Fibroblast of lung (primary cell): Measurements from ENCODE around the gene STIL. TPM values are rescaled to one million over a fixed set of nuclear protein-coding genes. Genes with fewer than 3 reads are reported as not detected.
"Not testable (repeated sequence)": the region's sequence is repeated elsewhere in the genome, so short reads cannot be mapped to it uniquely, and the experiment has no call there.

Experiments
- DNase-seq, 2 donors: peaks; one replicate each; pipeline versions ENCODE4 v3.0.0 to v3.0.0-alpha.2; 2010; ENCODE audit warnings: low read depth in 2 of 2
- H2AFZ ChIP-seq: 2 replicates; pipeline ENCODE4 v1.5.1; 2012; ENCODE audit warnings: low read length, control low read depth, inconsistent platforms
- H3K27ac ChIP-seq: 2 replicates; pipeline ENCODE4 v1.5.1; 2011; ENCODE audit warnings: low read length, control low read depth; ENCODE audit not compliant: insufficient read depth
- H3K27me3 ChIP-seq: 2 replicates; pipeline ENCODE4 v1.5.1; 2011; ENCODE audit warnings: mild to moderate bottlenecking, low read length; ENCODE audit not compliant: control insufficient read depth, insufficient read depth
- H3K36me3 ChIP-seq: 2 replicates; pipeline ENCODE4 v1.5.1; 2011; ENCODE audit warnings: low read length; ENCODE audit not compliant: control insufficient read depth, insufficient read depth
- H3K4me1 ChIP-seq: 2 replicates; pipeline ENCODE4 v1.5.1; 2011; ENCODE audit warnings: low read length; ENCODE audit not compliant: control insufficient read depth, insufficient read depth; ENCODE audit errors: extremely low read depth
- H3K4me2 ChIP-seq: 2 replicates; pipeline ENCODE4 v1.5.1; 2011; ENCODE audit warnings: low read length, control low read depth; ENCODE audit not compliant: insufficient read depth; ENCODE audit errors: extremely low read depth
- H3K4me3 ChIP-seq, 4 experiments: fragments of 200-600 bp in 1 of 4; sonication (generic) in 1 of 4; replicated peaks in 1 of 4; 2 replicates each; pipeline ENCODE4 v1.5.1; 2011 to 2016; ENCODE audit warnings: low read length in 4 of 4, low read depth in 3 of 4, mild to moderate bottlenecking in 3 of 4, control low read depth in 2 of 4, inconsistent platforms in 1 of 4, mixed read lengths in 1 of 4; ENCODE audit not compliant: insufficient read depth in 1 of 4; ENCODE audit errors: control extremely low read depth in 1 of 4
- H3K79me2 ChIP-seq: 2 replicates; pipeline ENCODE4 v1.5.1; 2012; ENCODE audit warnings: mild to moderate bottlenecking, low read length, inconsistent platforms; ENCODE audit not compliant: control insufficient read depth, insufficient read depth
- H3K9ac ChIP-seq: 2 replicates; pipeline ENCODE4 v1.5.1; 2011; ENCODE audit warnings: mild to moderate bottlenecking, low read length, control low read depth; ENCODE audit not compliant: insufficient read depth
- H3K9me3 ChIP-seq: 2 replicates; pipeline ENCODE4 v1.5.1; 2012; ENCODE audit warnings: low read depth, low read length; ENCODE audit not compliant: control insufficient read depth, insufficient read depth
- H4K20me1 ChIP-seq: 2 replicates; pipeline ENCODE4 v1.5.1; 2011; ENCODE audit warnings: low read length; ENCODE audit not compliant: control insufficient read depth, insufficient read depth; ENCODE audit errors: extremely low read depth
- EZH2 ChIP-seq: IDR thresholded peaks from 2 replicates; pipeline ENCODE4 v1.5.1; 2012; ENCODE audit warnings: low read length, control low read depth, mild to moderate bottlenecking; ENCODE audit errors: missing control alignments
- polyA plus RNA-seq, 2 donors: library from polyadenylated mRNA; depleted of rRNA in 1 of 2; stranded (reverse) in 1 of 2; unstranded in 1 of 2; fragments of >200 nt; gene quantifications; 2 replicates each; pipeline ENCODE4 v1.2.1, GENCODE V29; 2011 to 2012; ENCODE audit warnings: missing spikeins in 1 of 2
- total RNA-seq: library from RNA; depleted of rRNA; stranded (reverse); fragments of >200 nt; gene quantifications from 2 replicates; pipeline ENCODE4 v1.2.1, GENCODE V29; 2014
- TF ChIP-seq, protein P1 (sequence below), 2 donors: IDR thresholded peaks in 1 of 2; conservative IDR thresholded peaks in 1 of 2; 1 replicate in 1 of 2; 2 replicates in 1 of 2; pipeline ENCODE4 v1.5.1; 2011 to 2012; ENCODE audit warnings: low read length in 2 of 2, control low read depth in 1 of 2, inconsistent platforms in 1 of 2, low read depth in 1 of 2, mild to moderate bottlenecking in 1 of 2

STIL gene
- total and polyA plus RNA-seq, 2 donors (not counting 1 experiment from before 2014, with no cell fraction given) = 5.8 to 6.2 TPM

GRCh38 chr1:47207803-47208373 is 106.1 kb downstream of the STIL start:
- no peak overlapping the region for H3K4me3 ChIP-seq
- H3K4me2 ChIP-seq = no peak overlapping the region
- H2AFZ ChIP-seq = no peak overlapping the region
- H3K27me3 ChIP-seq = no peaks in the 10 kb centered on the region
- no peaks in the 10 kb centered on the region for H3K36me3 ChIP-seq
- H3K9me3 ChIP-seq = no peaks in the 10 kb centered on the region
- H3K27ac ChIP-seq = no peak overlapping the region
- no peaks in the 10 kb centered on the region for H3K4me1 ChIP-seq
- H3K9ac ChIP-seq = no peak overlapping the region
- H4K20me1 ChIP-seq = no peaks in the 10 kb centered on the region
- TF ChIP-seq, protein P1, sequence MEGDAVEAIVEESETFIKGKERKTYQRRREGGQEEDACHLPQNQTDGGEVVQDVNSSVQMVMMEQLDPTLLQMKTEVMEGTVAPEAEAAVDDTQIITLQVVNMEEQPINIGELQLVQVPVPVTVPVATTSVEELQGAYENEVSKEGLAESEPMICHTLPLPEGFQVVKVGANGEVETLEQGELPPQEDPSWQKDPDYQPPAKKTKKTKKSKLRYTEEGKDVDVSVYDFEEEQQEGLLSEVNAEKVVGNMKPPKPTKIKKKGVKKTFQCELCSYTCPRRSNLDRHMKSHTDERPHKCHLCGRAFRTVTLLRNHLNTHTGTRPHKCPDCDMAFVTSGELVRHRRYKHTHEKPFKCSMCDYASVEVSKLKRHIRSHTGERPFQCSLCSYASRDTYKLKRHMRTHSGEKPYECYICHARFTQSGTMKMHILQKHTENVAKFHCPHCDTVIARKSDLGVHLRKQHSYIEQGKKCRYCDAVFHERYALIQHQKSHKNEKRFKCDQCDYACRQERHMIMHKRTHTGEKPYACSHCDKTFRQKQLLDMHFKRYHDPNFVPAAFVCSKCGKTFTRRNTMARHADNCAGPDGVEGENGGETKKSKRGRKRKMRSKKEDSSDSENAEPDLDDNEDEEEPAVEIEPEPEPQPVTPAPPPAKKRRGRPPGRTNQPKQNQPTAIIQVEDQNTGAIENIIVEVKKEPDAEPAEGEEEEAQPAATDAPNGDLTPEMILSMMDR (conservative IDR thresholded peaks at IDR 0.05 in 1 of 2, IDR thresholded peaks at IDR 0.05 in 1 of 2; ENCODE audit: low read depth in 1 of 2, low read length in 2 of 2) = no peak
- no peak for TF ChIP-seq EZH2
- no peaks in the 10 kb centered on the region for H3K79me2 ChIP-seq
- DNase-seq = peak in 1 of 2 donors; percentile 23

DNA sequence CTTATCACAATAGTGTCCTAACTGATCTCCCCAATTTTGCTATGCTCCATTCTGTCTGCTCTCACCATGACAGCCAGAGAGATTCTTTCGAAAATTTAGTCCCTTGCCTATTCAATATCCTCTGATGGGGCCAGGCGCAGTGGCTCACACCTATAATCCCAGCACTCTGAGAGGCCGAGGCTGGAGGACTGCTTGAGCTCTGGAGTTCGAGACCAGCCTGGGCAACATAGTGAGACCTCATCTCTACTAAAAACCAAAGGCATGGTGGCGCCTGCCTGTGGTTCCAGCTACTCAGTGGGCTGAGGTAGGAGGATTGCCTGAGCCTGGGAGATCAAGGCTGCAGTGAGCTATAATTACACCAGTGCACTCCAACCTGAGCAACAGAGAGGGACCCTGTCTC is 108.0 kb downstream of the STIL start:
- Histone ChIP-seq H3K27ac (no peak overlapping the region), H3K4me3 (no peak overlapping the region), H3K79me2 (no peaks in the 10 kb centered on the region), H3K9me3 (no peaks in the 10 kb centered on the region), H2AFZ (no peak overlapping the region), H4K20me1 (no peaks in the 10 kb centered on the region), H3K9ac (no peak overlapping the region), H3K4me1 (no peaks in the 10 kb centered on the region), H3K4me2 (no peak overlapping the region), H3K36me3 (no peaks in the 10 kb centered on the region), H3K27me3 (no peaks in the 10 kb centered on the region)
- DNase-seq = no peak
- no peak for TF ChIP-seq EZH2
- TF ChIP-seq, protein P1 (conservative IDR thresholded peaks at IDR 0.05 in 1 of 2, IDR thresholded peaks at IDR 0.05 in 1 of 2; ENCODE audit: low read depth in 1 of 2, low read length in 2 of 2) = no peak

- not testable (repeated sequence) for H3K4me2 ChIP-seq, H3K4me1 ChIP-seq, H3K9me3 ChIP-seq, DNase-seq, H2AFZ ChIP-seq, H3K79me2 ChIP-seq, H3K4me3 ChIP-seq, H3K36me3 ChIP-seq, H3K27me3 ChIP-seq, H3K27ac ChIP-seq, H4K20me1 ChIP-seq, H3K9ac ChIP-seq
Measured at GRCh38 chr1:47203504-47203903, 110.4 kb downstream of the STIL start.
